Measurements from ENCODE around the gene CNOT6.

DNA sequence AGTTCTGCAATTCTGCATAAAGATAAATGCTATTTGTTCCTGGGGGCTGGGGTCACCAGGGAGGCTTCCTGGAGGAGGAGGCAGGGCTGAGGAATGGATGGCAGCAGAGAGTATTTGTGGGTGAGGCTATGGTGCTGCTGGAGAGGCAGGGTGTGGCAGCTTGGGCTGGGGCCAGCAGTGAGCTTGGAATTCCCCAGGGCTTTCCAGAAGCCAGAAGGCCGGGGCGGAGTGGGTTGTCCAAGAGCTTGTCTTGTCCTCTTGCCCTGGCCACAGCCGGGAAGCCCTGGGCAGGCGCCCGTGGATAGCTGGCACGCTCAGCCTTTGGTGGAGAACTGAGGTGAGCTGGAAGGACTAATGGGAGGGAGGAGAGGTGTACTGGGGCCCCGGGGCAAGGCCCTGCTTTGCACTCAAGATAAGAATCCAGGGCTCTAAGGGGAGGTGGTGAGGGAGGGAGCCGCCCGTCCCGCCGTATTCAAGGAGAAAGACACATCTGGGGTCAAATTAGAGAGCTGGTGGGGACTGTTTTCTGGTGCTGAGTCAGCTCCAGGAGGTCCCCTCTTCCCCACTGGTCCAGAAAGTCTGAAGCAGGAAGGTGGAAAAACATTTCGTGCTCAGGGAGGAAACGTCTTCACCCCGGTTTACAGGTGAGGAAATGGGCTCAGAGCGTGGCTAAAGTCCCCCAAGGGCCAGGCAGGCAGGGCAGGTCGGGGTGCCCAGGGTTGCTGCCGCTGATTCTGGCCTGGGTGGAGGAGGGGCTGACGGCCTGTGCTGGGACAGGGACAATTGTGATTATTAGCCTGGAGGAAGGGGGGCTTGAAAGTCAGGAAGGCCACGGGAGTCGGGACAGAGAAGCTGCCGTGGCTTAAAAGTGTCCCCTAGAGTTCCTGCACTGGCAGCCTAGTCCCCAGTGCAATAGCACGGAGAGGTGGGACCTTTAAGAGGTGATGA lies 26.9 kb upstream of the CNOT6 start:
- TF ChIP-seq CTCF (IDR thresholded peaks at IDR 0.05 in 4 of 5, conservative IDR thresholded peaks at IDR 0.05 in 1 of 5) (no peak), POLR2A (IDR thresholded peaks at IDR 0.05) (no peak)
